ENCODE results near the gene CTSV.
"Not testable (repeated sequence)": the region's sequence is repeated elsewhere in the genome, so short reads cannot be mapped to it uniquely, and the experiment has no call there.

CTSV gene

DNA sequence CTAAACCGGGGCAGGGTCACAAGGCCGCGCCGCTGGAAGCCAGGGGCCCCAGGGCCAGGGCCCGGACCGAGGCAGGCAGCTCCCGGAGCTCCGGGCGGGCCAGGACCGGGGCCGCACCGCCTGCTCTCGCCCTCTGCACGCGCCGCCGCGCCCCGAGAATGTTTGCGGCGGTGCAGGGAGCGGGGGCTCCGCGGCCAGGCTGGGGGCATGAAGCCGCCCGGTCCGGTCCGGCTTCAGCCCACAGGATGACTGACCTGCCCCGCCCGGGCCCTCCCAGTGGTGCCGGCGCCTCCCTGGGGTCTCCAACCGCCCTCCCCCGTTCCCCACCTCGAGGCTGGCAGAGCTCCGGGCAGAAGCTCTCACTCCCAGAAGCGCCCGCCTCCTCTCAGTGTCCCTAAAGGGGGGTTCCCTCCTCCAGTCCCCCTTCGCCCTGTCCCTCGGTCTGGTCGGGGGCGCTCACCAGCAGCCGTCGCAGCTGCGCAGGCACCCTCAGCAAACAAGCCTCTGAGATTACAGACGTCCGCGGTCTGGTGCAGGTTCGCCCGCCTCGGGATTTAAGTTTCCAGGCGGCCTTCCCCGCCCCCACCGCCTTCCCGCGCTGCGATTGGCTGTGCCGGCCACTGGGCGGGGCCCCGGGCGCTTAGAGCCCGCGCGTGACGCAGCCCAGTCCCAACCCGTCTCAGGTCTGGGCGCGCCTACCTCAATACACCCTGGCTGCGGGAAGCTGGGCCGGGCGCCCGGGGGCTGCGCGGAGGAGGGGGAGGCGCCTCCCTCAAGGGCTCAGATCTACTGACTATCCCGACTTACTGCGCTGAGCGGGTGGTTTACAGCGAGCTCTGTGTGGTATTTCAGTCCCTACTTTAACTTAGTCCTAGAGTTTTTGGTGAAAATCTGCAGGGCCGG is at the start of gene CTSV:
Gene CTSV, minus strand, starts transcription at position 532 of the 903 bp plus-strand sequence. CDS start 1,099 bp downstream, outside the sequence.
- peak; percentile 96 for DNase-seq (ENCODE audit: low spot score)

DNA sequence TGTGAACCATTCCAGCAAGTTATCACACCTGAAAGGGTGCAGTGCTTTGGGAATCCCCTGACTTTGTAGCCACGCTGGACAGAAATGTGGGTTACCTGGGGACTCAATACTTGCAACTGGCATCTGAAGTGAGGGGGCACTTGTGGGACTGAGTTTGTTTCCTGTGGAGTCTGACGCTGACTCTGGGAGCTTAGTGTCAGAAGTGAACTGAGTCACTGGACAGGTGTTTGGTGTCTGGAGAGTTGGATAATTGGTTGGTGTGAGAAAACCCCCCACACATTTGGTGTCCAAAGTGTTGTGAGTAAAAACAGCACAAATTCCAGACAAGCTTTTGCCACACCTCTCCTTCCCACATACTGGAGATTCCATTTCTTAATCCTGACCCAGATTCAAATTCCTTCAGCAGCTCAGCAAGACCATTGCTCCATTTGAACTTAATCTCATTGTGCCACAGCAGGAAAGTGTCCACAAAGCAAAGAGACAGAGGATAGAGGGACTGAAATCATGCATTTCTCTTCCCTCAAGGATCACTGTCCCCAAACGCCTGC is 48.8 kb upstream of the CTSV start:
- not testable (repeated sequence) for DNase-seq (ENCODE audit: low spot score)

DNA sequence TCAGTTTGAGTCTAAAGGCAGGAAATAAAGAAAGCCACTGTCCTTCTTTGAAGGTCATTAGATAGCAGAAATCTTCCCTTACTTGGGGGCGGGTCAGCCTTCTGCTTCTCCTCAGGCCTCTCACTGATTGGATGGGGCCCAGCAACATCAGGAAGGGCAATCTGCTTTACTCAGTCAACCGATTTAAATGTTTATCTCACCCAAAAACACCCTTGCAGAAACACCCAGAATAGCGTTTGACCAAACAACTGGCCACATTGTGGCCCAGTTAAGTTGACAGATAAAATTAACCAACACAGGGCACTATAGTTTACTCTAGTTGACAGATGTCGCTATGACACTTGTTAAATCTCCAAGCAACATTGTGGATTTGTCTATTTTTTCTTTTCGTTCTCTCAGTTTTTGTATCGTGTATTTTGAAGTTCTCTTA is 45.6 kb upstream of the CTSV start:
- not testable (repeated sequence) for DNase-seq (ENCODE audit: low spot score)

DNA sequence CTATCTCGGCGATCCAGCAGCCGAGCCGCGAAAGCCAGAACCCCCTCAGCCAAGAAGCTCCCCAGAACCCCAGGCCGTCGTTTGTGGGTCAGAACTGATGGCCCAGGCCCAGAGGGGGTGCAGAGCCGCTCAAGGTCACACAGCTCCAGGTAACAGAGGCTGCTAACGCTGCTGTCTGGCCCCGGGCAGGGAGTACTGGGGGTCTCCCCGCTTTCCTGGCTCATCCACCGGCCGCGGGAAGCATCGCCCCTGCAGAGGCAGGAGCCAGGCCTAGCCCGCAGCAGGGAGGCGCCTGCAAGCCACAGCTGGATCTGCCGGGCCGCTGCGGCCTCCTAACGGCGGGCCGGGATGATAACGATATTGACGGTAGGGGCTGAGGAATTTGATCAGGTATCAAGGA is 39.4 kb upstream of the CTSV start:
- no peak for DNase-seq (ENCODE audit: low spot score)

DNA sequence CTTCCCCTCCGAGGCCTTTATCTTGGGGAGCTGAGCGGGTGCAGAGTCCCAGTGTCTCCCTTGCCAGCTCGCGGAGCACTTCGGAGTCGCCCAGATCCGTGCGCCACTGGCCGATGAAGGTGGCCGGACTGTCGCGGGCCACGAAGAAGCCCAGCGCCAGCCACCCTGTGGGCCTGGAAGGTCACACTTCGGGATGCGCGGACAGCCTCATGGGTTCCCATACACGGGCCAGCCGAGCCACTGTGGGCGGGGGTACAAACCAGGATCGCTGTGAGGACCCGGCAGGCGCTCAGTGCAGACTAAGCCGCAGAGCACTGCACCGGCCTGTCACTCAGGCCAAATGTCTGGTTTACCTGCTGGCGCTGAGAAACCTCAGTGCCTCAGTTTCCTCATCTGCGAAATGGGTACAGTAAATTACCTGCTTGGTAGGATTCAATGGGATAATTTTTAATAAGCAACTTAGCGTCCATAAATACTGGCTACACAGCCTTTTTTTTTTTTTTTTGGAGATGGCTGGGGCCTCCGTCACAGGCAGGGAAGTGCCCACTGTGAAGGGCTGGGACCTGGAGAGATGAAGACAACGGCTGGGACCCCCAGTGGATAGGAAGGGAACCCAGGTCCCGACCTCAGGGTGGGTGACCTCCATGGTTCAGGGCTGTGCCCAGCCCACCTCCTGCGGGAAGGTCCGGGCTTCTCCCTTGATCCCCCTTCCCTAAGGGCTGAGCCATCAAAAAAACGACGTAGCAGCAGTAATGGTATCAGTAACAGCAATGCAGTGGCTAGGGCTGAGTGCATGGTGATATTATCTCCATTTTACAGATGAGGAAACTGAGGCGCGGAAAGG is 38.7 kb upstream of the CTSV start:
- no peak for DNase-seq (ENCODE audit: low spot score)

DNA sequence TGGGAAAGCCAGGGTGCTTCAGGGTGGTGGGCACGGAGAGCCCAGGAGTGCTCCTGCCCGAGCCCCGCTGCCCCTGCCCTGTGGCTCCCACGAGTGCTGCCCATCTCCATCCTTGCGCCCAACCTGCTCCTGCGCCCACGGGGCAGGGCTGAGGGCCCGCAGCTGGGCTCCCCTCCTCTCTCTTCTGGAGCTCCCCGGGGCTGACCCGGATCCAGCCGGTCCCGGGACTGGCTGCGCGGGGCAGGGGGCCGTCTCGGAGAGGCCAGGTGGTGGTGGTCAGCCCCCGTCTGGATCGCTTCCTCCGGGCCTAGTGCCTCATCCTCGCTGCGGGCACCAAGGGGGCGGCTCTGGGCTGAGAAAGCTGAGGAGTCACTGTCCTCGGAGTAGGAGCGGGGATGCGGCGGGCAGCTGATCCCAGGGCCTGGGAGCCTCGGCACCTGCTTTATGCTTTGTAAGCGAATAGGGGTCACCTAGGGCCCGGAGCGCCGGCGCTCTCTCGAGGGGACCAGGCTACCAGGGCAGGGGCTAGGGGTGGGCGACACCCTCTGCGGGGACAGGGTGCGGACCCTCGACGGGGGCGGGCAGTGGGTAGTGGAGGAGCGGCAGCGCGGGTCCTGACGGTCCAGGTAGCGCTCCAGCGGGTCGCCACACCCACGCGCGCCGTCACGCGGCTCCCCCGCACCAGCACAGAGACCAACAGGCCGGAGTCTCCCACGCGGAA is 37.9 kb upstream of the CTSV start:
- DNase-seq (ENCODE audit: low spot score): not testable (repeated sequence)

DNA sequence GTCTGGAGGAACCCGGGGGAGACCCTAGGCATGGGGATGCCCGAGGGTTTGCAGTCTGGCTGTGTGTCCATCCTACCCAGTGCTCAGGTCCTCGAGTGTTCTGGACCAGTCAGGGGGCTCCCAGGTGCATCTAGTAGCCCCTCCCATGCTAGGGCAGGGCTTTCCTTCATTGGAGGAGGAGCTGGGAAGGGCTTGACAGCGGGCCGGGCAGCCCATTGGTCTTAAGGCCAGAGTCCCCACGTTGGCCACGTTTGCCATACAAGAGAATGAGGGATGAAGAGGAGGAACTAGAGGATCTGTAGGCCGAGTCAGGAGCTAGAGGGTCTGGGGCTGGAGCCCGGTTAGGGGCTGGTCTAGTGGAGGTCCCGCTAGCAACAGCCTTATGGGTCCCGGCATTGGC is 37.3 kb upstream of the CTSV start:
- no peak for DNase-seq (ENCODE audit: low spot score)

DNA sequence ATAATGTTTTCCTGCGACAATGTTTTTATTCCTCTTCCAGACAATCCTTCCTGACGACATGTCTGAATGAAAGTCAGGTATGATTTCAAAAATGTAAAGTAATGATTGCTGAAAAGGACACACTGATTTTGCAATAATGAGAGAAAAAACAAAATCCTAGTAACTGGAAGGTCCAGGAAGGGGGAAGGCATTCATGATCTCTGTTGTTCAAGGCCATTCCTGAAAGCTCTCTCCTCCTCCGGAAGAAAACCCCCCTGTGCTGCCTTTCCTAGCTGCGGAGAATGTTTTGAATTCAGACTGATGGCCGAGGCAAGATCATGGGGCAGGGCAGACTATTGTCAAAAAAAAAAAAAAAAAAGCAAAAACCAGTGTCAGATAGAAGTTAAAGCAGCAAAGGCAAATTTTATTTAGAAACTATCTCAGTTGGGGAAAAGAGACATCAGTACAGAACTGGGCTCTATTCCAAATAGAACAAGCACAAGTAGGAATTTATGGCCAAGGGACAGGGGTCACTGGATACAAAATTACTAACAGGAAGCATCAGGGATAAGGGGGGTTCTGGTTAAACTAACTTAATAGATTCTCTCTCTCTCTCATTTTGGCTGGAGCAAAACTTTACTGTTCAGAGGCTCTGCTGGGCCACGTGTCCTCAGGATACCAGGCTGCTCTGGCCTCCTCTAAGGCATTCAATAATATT is 36.5 kb upstream of the CTSV start:
- no peak for DNase-seq (ENCODE audit: low spot score)

DNA sequence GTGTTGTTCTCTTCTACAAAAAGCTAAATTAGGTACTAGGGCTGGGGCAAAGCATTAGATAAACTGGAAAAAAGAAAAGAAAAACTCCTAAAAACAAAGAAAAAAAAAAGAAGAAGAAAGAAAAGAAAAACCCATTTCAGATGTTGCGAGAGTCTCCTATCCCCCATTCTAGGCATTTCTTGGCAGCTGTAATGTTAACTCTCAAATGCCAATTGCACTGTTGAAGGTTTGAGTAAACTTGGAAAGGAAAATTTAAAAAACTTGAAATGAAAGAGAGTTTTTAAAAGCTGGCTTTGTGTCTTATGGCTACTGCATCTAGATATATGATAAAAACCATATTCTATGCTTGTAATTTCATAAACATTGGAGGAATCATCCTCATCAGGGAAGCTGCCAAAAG is 34.6 kb upstream of the CTSV start:
- no peak for DNase-seq (ENCODE audit: low spot score)

DNA sequence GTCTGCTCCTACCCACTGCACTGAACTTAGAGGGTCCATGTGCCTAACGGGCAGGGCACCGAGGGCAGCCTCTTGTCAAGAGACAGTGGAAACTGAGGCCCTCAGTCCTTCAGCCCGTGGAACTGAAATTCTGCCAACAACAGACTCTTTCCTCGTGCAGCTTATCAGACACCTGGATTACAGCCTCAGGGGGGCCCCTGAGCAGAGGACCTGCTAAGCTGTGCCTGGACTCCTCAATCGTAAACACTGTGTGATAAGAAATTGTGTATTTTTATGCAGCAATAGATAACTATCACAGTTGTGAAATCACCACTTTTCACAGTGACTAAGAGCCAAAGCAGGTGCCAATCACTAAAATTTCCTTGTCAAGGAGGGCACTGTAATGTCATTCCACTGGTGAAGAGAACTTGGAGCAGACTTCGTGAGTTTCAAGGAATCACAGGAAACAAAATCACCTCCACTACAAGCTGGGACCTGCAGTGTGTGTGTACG is 33.4 kb upstream of the CTSV start:
- no peak for DNase-seq (ENCODE audit: low spot score)

DNA sequence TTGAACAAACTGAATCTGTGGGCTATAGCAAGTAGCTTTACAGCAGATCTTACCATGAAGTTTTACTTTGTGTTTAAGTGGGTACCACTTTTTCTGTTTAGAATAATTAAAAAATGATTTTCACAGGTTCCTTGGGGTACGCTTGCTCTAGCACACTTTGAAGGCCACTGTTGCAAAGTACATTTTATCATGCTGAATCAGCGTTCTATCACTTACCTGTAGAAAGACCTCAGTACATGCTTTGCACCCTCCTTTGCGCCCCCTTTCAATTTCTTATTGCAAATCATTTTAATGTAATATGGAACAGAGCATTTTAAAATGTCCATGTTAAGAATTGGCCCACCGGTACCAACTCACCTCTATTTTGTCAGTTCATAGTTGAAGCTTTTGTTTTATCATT is 31.4 kb upstream of the CTSV start:
- not testable (repeated sequence) for DNase-seq (ENCODE audit: low spot score)

DNA sequence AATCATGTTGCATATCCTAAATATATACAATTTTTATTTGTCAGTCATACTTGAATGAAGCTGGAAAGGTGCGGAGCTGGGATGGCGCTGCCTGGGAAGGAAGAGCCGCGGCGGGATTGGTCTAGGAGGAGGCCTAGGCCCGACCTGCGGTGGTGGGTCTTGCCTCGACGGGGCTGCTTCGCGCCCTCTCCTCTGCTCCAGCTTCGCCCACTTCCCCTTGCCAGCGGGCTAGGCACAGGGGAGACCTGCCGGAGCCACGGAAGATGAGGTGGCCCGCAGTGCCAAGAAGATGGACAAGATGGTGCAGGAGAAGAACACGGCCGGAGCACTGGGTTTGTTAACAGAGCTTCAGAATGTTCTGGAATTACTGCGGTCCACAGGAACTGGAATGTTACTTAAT is 28.5 kb upstream of the CTSV start:
- no peak for DNase-seq (ENCODE audit: low spot score)

DNA sequence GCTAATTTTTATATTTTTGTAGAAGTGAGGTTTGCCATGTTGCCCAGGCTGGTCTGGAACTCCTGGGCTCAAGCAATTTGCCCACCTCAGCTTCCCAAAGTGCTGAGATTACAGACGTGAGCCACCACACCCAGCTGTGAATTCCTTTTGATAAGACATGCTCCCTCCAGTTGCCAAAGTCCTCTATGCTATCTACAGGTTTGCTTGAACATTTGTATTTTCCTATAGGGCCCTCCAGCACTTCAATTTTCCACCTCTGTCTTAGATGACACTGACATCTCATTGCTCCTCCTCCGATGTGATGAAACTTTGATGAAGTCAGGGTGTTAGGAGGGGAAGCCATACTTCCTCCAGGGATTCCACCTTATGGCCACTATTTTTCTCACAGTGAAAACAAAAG is 25.2 kb upstream of the CTSV start:
- no peak for DNase-seq (ENCODE audit: low spot score)

DNA sequence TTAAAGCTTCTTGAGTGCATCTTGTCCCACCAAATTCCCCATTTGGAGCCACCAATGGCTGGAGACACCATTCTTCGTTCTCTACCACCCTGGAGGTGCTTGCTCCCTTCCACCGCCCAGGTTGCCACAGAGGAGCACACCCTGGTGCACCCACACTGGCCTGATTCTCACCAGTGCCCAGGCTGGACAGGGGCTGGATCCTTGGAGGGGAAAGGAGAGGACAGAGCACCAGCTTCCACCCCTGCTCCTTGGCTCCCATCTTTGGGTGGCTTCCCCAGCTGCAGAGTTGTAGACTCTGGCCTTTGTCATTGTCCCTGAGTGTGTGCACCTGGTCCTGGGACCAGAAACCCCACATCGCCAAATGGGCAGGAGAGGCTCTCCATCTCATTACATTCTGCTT is 21.9 kb upstream of the CTSV start:
- no peak for DNase-seq (ENCODE audit: low spot score)

DNA sequence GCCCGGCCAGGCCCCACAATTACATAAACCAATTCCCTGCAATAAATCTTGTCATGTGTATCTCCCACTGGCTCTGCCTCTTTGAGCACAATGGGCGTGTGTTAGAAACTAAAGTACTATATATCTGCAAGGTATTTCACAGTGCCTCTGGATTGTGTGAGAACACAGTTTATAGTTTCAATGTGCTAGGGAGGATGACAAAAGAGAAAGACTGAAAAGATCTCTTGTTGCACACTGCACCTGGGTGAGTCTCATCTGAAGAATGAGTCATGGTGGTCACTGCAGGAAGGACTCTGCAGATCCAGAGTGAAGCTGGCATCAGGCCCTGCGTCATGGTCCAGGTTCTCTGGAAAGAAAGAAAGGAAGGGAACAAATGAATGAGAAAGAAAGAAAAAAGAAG is 20.7 kb upstream of the CTSV start:
- no peak for DNase-seq (ENCODE audit: low spot score)

DNA sequence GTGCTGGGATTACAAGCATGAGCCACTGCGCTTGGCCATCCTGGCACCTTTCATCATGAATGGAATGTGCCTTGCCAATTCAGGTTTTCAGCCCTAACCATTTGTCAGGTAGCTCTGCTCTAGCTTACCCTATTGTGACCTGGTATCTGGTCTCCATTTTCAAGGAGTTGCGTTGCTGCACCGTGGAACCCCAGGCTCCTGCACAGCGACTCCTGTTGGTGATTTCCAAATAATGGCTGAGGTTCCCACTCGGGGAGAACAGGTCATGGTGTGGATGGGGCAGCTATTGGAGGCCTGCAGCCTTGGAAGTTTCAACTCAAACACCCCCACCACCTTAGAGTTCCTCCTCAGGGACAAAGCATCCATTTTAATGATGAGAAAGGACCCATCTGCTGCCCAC is 18.7 kb upstream of the CTSV start:
- DNase-seq (ENCODE audit: low spot score): no peak

DNA sequence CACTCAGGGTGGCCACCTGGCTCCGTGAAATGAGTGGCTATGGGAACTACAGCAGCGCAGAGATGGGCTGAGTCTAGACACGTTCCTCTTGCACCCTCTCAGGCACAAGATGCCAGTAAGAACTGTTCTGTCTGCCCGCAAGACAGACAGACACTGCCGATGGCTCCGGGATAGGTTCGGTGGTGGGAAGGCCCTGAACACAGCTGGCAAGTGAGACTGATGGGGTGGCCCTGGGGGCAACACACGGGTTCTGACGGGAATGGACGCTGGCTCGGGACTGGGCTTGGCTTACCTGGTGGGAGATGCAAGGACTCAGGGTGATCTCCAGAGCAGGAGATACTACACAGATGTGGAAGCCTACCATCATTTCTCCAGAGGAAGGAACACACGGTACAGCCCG is 16.9 kb upstream of the CTSV start:
- DNase-seq (ENCODE audit: low spot score): not testable (repeated sequence)

DNA sequence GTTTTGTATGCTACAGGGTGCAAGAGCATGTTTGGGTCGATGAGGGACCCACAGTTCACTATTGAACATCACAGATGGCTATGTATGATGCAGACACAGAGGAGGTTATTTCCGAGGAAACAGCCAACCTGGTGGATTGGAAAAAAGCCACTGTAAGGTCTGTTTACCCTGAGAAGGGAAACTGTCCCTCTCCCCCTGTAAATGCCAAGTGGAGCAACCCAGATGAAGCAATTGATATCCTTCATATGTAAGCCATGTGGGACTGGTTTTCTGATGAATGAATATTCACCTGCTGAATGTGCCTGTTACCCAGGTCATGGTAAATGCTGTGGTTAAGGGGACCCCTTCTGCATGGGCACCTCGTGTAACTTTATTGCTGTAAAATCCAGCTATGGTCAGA is 14.8 kb upstream of the CTSV start:
- no peak for DNase-seq (ENCODE audit: low spot score)

DNA sequence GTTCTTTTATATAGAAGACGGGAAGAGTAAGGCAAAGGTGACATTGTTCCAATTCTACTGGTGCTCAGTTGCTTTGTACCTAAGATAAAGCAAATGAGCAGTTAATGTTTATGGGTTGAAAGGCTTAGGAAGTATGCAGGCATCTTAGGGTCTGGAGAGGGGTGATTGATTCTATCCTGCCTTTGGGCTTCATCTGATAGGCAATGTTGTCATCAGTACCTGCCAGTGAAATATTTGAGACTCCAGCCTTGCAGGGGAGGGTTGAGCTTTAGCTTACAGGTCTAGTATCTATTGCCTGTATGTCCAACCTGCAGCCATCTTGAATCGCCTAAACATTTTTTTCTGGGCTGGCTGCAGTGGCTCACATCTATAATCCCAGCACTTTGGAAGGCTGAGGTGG is 13.8 kb upstream of the CTSV start:
- no peak for DNase-seq (ENCODE audit: low spot score)

DNA sequence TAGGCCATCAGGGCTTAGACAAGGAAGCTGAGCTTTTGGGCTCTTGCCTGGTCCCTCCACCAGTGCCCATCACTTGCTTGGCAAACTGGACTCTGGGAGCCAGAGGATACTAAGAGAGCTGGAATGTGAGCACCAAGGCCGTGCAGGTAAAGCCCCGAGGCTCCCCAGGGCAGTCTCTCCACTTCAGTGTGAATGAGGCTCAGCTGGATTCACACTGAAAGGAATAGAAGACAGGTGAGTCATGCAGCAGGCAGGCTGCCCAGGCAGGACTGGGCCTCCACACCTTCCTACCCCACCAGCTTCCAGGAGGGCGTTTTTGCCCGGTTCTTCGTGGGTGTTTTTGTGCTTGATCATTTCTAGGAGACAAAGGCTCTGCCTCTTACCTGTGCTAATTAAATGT is 7.3 kb upstream of the CTSV start:
- DNase-seq (ENCODE audit: low spot score): peak; percentile 22

DNA sequence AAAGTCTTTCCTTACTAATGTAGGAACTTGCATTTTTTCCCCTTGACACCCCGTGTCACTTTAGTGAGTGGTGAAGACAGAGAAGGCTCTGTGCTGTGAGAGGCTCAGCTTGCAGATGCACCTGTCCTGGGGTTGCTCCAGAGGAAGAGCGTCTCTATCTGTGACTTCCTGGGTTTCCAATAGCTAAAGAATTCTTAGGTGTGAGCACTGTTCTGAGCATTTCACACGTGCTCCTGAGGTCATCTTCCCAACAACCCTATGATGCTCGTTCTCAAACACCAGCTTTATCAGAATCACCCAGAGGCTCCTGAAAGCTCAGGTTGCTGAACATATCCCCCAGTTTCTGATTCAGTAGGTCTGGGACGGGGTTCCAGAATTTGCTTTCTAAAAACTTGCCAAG is 6.4 kb upstream of the CTSV start:
- no peak for DNase-seq (ENCODE audit: low spot score)
